GM18870 (cell line): Measurements from ENCODE around the gene DENND6B.
"Not testable (repeated sequence)": the region's sequence is repeated elsewhere in the genome, so short reads cannot be mapped to it uniquely, and the experiment has no call there.

ENCODE experiments used
- ATAC-seq: cut with Tn5 transposase; IDR thresholded peaks from one replicate; pipeline ENCODE4 v1.9.1; 2021; ENCODE audit warnings: moderate library complexity; ENCODE audit not compliant: unreplicated experiment

The DENND6B gene

GRCh38 chr22:50339945-50340879 is 13.4 kb upstream of the DENND6B start:
- no peak for ATAC-seq

GRCh38 chr22:50338860-50339462 is 12.1 kb upstream of the DENND6B start:
- no peak for ATAC-seq

GRCh38 chr22:50338042-50338573 is 11.3 kb upstream of the DENND6B start:
- ATAC-seq, result no peak

- ATAC-seq, result no peak
These were observed 10.6 kb upstream of the DENND6B start for GRCh38 chr22:50337262-50338041.

- ATAC-seq, result not testable (repeated sequence)
These were observed 7.6 kb upstream of the DENND6B start for GRCh38 chr22:50334433-50334832.

GRCh38 chr22:50329236-50329635 is 2.4 kb upstream of the DENND6B start:
- ATAC-seq, result no peak

GRCh38 chr22:50327711-50328019 is 853 bp upstream of the DENND6B start:
- ATAC-seq, result no peak

GRCh38 chr22:50326225-50326955 is 422 bp downstream of the DENND6B start:
- no peak for ATAC-seq

- ATAC-seq, result no peak
These were observed 1.2 kb downstream of the DENND6B start for GRCh38 chr22:50325444-50326224.

GRCh38 chr22:50323900-50324299 is 2.9 kb downstream of the DENND6B start:
- no peak for ATAC-seq

GRCh38 chr22:50322382-50323104 is 4.3 kb downstream of the DENND6B start:
- not testable (repeated sequence) for ATAC-seq

GRCh38 chr22:50320671-50321325 is 6.0 kb downstream of the DENND6B start:
- no peak for ATAC-seq

GRCh38 chr22:50320116-50320515 is 6.7 kb downstream of the DENND6B start:
- ATAC-seq, result no peak

GRCh38 chr22:50319503-50319951 is 7.3 kb downstream of the DENND6B start:
- ATAC-seq, result no peak

GRCh38 chr22:50318698-50319411 is 8.0 kb downstream of the DENND6B start:
- no peak for ATAC-seq

GRCh38 chr22:50318356-50318697 is 8.5 kb downstream of the DENND6B start:
- ATAC-seq, result no peak

- no peak for ATAC-seq
These were observed 9.1 kb downstream of the DENND6B start for GRCh38 chr22:50317674-50318073.

GRCh38 chr22:50317178-50317577 is 9.6 kb downstream of the DENND6B start:
- ATAC-seq, result no peak
